Fibroblast of lung (primary cell): ENCODE data around the gene KDM5B. TPM values are rescaled to one million over a fixed set of nuclear protein-coding genes. Genes with fewer than 3 reads are reported as not detected.
A peak's percentile ranks its signal among the peaks of the same experiment; 100 is the strongest.

Experiments
- DNase-seq, 2 donors: peaks; one replicate each; pipeline versions ENCODE4 v3.0.0 to v3.0.0-alpha.2; 2010; ENCODE audit warnings: low read depth in 2 of 2
- H2AFZ ChIP-seq: 2 replicates; pipeline ENCODE4 v1.5.1; 2012; ENCODE audit warnings: low read length, control low read depth, inconsistent platforms
- H3K27ac ChIP-seq: 2 replicates; pipeline ENCODE4 v1.5.1; 2011; ENCODE audit warnings: low read length, control low read depth; ENCODE audit not compliant: insufficient read depth
- H3K27me3 ChIP-seq: 2 replicates; pipeline ENCODE4 v1.5.1; 2011; ENCODE audit warnings: mild to moderate bottlenecking, low read length; ENCODE audit not compliant: control insufficient read depth, insufficient read depth
- H3K36me3 ChIP-seq: 2 replicates; pipeline ENCODE4 v1.5.1; 2011; ENCODE audit warnings: low read length; ENCODE audit not compliant: control insufficient read depth, insufficient read depth
- H3K4me1 ChIP-seq: 2 replicates; pipeline ENCODE4 v1.5.1; 2011; ENCODE audit warnings: low read length; ENCODE audit not compliant: control insufficient read depth, insufficient read depth; ENCODE audit errors: extremely low read depth
- H3K4me2 ChIP-seq: 2 replicates; pipeline ENCODE4 v1.5.1; 2011; ENCODE audit warnings: low read length, control low read depth; ENCODE audit not compliant: insufficient read depth; ENCODE audit errors: extremely low read depth
- H3K4me3 ChIP-seq, 4 experiments: fragments of 200-600 bp in 1 of 4; sonication (generic) in 1 of 4; replicated peaks in 1 of 4; 2 replicates each; pipeline ENCODE4 v1.5.1; 2011 to 2016; ENCODE audit warnings: low read length in 4 of 4, low read depth in 3 of 4, mild to moderate bottlenecking in 3 of 4, control low read depth in 2 of 4, inconsistent platforms in 1 of 4, mixed read lengths in 1 of 4; ENCODE audit not compliant: insufficient read depth in 1 of 4; ENCODE audit errors: control extremely low read depth in 1 of 4
- H3K79me2 ChIP-seq: 2 replicates; pipeline ENCODE4 v1.5.1; 2012; ENCODE audit warnings: mild to moderate bottlenecking, low read length, inconsistent platforms; ENCODE audit not compliant: control insufficient read depth, insufficient read depth
- H3K9ac ChIP-seq: 2 replicates; pipeline ENCODE4 v1.5.1; 2011; ENCODE audit warnings: mild to moderate bottlenecking, low read length, control low read depth; ENCODE audit not compliant: insufficient read depth
- H3K9me3 ChIP-seq: 2 replicates; pipeline ENCODE4 v1.5.1; 2012; ENCODE audit warnings: low read depth, low read length; ENCODE audit not compliant: control insufficient read depth, insufficient read depth
- H4K20me1 ChIP-seq: 2 replicates; pipeline ENCODE4 v1.5.1; 2011; ENCODE audit warnings: low read length; ENCODE audit not compliant: control insufficient read depth, insufficient read depth; ENCODE audit errors: extremely low read depth
- CTCF ChIP-seq, 2 donors: IDR thresholded peaks in 1 of 2; conservative IDR thresholded peaks in 1 of 2; 1 replicate in 1 of 2; 2 replicates in 1 of 2; pipeline ENCODE4 v1.5.1; 2011 to 2012; ENCODE audit warnings: low read length in 2 of 2, control low read depth in 1 of 2, inconsistent platforms in 1 of 2, low read depth in 1 of 2, mild to moderate bottlenecking in 1 of 2
- EZH2 ChIP-seq: IDR thresholded peaks from 2 replicates; pipeline ENCODE4 v1.5.1; 2012; ENCODE audit warnings: low read length, control low read depth, mild to moderate bottlenecking; ENCODE audit errors: missing control alignments
- polyA plus RNA-seq, 2 donors: library from polyadenylated mRNA; depleted of rRNA in 1 of 2; stranded (reverse) in 1 of 2; unstranded in 1 of 2; fragments of >200 nt; gene quantifications; 2 replicates each; pipeline ENCODE4 v1.2.1, GENCODE V29; 2011 to 2012; ENCODE audit warnings: missing spikeins in 1 of 2
- total RNA-seq: library from RNA; depleted of rRNA; stranded (reverse); fragments of >200 nt; gene quantifications from 2 replicates; pipeline ENCODE4 v1.2.1, GENCODE V29; 2014

Gene KDM5B
- total and polyA plus RNA-seq, 2 donors (not counting 1 experiment from before 2014, with no cell fraction given) = 52.0 to 82.2 TPM

GRCh38 chr1:202756391-202756790 is 51.8 kb downstream of the KDM5B start:
- H3K36me3 ChIP-seq = peaks cover 7% of the 10 kb centered on the region
- no peak overlapping the region for H2AFZ ChIP-seq
- DNase-seq = no peak
- H3K79me2 ChIP-seq = no peaks in the 10 kb centered on the region
- no peak overlapping the region for H3K9ac ChIP-seq
- no peak for TF ChIP-seq CTCF (conservative IDR thresholded peaks at IDR 0.05 in 1 of 2, IDR thresholded peaks at IDR 0.05 in 1 of 2; ENCODE audit: low read depth in 1 of 2, low read length in 2 of 2)
- no peak overlapping the region for H3K4me2 ChIP-seq
- no peaks in the 10 kb centered on the region for H3K9me3 ChIP-seq
- no peaks in the 10 kb centered on the region for H4K20me1 ChIP-seq
- no peaks in the 10 kb centered on the region for H3K4me1 ChIP-seq
- H3K4me3 ChIP-seq = no peak overlapping the region
- no peak overlapping the region for H3K27ac ChIP-seq
- H3K27me3 ChIP-seq = no peaks in the 10 kb centered on the region

- no peaks in the 10 kb centered on the region for H3K4me1 ChIP-seq
- no peaks in the 10 kb centered on the region for H4K20me1 ChIP-seq
- H3K9me3 ChIP-seq = no peaks in the 10 kb centered on the region
- no peak for DNase-seq
- no peaks in the 10 kb centered on the region for H3K79me2 ChIP-seq
- H3K27ac ChIP-seq = no peak overlapping the region
- no peak overlapping the region for H3K4me2 ChIP-seq
- TF ChIP-seq CTCF (conservative IDR thresholded peaks at IDR 0.05 in 1 of 2, IDR thresholded peaks at IDR 0.05 in 1 of 2; ENCODE audit: low read depth in 1 of 2, low read length in 2 of 2) = no peak
- TF ChIP-seq EZH2 = no peak
- H3K27me3 ChIP-seq = no peaks in the 10 kb centered on the region
- no peak overlapping the region for H3K4me3 ChIP-seq
- peaks cover 8% of the 10 kb centered on the region for H3K36me3 ChIP-seq
- no peak overlapping the region for H3K9ac ChIP-seq
- H2AFZ ChIP-seq = no peak overlapping the region
Measured at GRCh38 chr1:202754293-202754692, 53.9 kb downstream of the KDM5B start.

GRCh38 chr1:202752774-202753173 is 55.4 kb downstream of the KDM5B start:
- H3K4me3 ChIP-seq = no peak overlapping the region
- H3K4me1 ChIP-seq = no peaks in the 10 kb centered on the region
- H3K36me3 ChIP-seq = peaks cover 9% of the 10 kb centered on the region
- no peak overlapping the region for H3K9ac ChIP-seq
- no peaks in the 10 kb centered on the region for H3K79me2 ChIP-seq
- no peak for TF ChIP-seq EZH2
- no peak overlapping the region for H3K27ac ChIP-seq
- H3K4me2 ChIP-seq = no peak overlapping the region
- no peak overlapping the region for H2AFZ ChIP-seq
- no peaks in the 10 kb centered on the region for H4K20me1 ChIP-seq
- peak in 1 of 2 donors; percentile 34 for DNase-seq
- no peaks in the 10 kb centered on the region for H3K27me3 ChIP-seq
- H3K9me3 ChIP-seq = no peaks in the 10 kb centered on the region
